ENCODE results near the gene MAGI2. TPM values are rescaled to one million over a fixed set of nuclear protein-coding genes. Genes with fewer than 3 reads are reported as not detected.
"Not testable (repeated sequence)": the region's sequence is repeated elsewhere in the genome, so short reads cannot be mapped to it uniquely, and the experiment has no call there.

MAGI2 gene
- polyA plus RNA-seq, 1 donor = 4.2 TPM

DNA sequence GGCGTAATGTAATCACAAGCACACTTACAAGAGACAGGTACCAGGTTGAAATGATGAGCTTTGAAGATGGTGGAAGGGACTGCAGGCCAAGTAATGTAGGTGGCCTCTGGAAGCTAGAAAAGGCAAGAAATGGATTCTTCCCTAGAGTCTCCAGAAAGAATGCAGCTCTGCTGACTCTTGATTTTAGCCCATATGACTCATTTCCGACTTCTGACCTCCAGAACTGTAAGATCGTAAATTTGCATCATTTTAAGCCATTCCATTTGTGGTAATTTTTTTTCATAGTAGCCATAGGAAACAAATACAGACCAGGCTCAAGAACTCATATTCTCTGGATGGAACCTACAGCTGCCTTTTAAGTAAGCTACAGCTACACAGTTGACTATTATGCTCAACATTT lies 315.5 kb downstream of the MAGI2 start:
- DNase-seq = no peak

DNA sequence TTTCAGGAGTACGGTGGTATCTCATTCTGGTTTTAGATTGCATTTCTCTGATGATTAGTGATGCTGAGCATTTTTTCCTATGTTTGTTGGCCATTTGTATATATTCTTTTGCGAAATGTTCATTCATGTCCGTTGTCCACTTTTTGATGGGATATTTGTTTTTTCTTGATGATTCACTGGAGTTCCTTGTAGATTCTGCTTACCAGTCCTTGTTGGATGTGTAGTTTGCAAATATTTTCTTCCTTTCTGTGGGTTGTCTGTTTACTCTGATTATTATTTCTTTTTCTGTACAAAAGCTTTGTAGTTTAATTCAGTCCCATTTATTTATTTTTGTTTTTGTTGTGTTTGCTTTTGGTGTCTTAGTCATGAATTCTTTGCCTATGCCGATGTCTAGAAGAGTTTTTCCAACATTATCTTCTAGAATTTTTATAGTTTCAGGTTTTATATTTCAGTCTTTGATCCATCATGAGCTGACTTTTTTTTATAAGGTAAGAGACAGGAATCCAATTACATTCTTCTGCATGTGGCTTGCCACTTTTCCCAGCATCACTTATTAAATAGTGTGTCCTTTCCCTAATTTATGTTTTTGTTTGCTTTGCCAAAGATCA lies 320.5 kb downstream of the MAGI2 start:
- no peak for DNase-seq

DNA sequence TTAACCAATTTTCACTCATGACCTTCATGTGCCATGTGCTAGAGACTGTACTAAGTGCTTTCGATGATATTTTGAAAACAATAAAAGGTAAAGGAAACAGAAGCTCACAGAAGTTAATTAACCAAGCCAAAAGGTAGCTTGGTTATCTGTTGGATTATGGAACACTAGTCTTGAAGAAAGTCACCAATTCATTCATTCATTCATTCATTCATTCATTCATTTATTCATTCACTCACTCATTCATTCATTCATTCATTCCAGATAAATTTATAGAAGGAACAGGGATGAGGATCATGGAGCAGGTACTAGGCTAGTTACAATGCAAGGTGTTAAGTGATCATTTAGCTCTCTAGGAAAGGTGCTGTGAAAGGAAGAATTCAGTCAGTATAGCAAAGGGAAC lies 322.8 kb downstream of the MAGI2 start:
- no peak for DNase-seq

DNA sequence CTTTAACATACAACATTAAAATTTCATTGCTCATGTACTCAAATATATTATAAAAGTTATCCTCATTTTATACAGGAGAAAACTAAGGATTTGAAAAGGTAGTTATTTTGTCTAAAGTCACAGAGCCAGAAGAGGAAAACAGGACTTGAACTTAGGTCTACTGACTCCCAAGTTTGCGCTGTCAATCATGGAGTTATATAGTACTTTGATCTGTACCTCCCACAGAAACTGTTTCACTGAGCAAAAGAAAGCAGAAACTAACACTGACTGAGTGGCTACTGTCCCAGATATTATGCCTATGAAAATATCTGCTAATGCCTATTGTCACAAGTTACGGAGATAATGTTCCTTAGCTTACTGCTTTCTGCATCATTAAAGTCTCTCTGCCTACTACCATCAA lies 329.1 kb downstream of the MAGI2 start:
- no peak for DNase-seq

DNA sequence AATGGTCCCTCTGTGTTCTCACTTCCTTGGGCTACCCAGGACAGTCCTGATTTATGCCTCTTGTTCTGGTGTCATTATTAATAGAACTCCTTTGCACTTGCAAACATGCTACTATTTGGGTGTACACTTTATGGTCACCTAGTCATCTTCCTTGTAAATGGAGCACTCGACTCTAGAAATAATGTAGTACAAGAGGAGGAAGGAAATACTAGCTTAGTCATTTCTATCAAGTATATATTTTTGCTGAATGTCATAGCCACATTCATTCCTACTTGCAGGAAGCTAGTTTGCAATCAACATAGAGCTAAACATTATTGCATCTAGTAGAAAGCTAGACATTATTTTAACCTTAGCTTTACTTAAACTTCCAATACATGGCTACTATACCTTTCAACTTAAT lies 335.3 kb downstream of the MAGI2 start:
- no peak for DNase-seq

DNA sequence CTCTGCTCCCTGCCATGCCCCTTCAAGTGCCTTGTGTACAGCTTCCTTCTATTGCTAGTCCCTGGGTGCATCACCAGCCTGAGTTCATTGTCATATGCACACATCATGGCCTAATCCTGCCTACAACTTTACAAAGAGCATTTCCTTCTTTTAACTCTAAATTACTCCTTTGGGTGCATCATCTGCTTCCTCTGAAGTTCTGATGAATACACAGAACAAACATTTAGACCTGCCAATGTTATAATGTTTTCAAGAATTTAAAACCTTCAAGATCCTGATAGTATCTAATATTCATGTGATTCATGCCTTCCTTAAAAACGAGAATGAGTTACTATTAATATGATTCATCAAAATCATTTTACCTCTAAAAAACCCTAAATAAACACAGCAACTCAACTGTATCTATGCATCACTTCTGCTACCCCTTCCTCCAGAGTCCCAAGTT lies 357.1 kb downstream of the MAGI2 start:
- no peak for DNase-seq

DNA sequence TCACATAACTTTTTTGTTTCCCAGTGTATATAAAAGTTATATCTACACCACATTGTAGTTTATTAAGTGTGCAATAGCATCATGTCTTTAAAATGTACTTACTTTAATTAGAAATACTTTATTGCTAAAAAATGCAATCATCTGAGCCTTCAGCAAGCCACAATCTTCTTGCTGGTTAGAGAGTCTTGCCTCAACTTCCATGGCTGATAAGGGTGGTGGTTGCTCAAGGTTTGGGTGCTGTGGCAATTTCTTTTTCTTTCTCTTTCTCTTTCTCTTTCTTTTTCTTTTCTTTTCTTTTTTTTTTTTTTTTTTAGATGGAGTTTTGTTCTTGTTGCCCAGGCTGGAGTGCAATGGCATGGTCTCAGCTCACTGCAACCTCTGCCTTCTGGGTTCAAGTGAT lies 360.0 kb downstream of the MAGI2 start:
- DNase-seq = no peak

DNA sequence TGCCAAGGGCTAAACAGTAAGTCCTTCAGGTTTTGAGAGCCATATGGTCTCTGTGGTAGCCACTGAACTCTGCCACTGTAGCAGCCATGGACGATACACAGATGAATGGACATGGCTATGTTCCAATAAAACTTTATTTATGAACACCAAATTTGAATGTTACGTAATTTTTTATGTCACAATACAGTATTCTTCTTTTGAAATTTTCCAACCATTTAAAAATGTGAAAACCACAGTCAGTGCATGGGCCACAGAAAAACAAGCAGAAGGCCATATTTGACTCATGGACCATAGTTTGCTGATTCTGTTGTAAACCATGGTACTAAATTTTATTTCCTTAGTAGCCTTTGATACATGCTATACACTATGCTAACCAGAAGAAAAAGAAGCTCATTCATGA lies 361.8 kb downstream of the MAGI2 start:
- no peak for DNase-seq

DNA sequence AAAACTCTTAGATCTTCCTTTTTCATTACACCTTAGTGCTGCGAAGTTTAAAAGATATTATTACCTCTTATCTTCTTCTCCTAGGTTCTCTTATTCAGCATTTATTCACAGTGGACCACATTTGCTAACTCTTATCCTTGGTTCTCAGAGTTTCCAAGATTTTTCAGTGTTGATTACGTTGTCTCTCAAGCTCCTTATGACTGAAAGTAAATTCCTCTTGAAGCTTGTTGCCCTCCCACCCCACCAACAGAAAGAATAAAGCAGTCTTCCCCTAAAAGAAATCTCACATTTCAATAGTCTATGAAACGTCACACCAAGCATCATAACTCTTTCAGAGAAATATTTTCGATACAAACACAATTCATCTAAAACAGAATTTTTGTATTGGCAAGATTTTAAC lies 362.5 kb downstream of the MAGI2 start:
- DNase-seq = no peak

DNA sequence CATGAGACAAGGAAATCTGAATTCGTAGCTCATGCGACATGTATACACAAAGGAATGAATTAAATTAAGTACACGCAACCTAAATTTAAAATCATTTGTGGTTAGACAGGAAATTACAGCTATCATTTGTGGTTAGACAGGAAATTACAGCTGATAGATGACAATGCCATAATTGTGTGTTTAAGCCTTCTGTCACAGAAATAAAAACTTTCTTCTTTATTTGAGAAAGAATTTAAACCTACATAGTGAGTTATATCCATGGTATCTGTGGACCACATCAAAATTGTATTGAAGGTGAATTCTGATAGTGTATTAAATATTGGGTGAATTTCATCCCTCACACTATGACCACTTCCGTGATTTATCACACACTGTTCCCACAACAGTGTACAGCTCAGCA lies 362.9 kb downstream of the MAGI2 start:
- DNase-seq = no peak

DNA sequence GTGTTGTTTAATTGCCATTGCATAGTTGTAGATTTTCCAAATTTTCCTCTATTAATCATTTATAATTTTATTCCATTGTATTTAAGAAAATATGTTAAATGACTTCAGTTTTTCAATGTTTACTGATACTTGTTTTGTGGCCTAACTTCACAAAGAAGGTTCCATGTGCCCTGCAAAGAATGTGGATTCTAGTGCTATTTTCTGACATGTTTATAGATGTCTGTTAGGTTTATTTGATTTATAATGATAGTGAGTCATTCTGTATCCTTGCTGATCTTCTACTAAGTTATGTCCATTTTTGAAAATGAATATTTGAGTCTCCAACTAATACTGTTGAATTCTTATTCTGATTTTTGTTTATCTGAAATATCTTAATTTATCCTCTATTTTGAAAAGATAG lies 369.0 kb downstream of the MAGI2 start:
- DNase-seq = no peak

DNA sequence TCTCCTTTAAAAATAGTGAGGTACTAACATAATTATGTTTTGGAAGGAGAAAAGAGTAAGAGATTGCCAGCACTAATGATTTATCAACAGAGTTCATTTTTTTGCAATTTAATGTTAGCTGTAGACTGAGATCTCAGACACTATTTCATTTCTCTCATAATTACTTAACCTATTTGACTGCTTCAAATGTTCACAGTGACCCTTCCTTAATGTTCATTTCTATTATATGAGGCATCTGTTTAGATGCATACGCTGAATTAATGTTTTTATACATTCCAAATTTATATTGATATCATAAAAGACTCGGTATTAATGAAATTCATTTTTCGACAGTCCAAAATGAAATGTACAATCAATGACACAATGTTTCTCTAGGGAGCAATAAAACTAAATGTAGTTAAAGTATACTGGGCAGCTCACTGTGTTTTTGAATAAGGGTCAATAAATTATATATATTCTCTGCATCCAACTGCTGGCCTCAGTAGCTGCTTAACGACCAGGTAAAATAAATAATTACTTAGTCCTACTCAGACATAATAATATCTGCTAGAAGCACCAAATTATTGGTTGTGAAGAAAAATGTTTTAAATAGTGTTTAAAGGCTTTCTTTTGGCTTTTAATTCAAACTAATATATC lies 373.4 kb downstream of the MAGI2 start:
- DNase-seq = no peak

DNA sequence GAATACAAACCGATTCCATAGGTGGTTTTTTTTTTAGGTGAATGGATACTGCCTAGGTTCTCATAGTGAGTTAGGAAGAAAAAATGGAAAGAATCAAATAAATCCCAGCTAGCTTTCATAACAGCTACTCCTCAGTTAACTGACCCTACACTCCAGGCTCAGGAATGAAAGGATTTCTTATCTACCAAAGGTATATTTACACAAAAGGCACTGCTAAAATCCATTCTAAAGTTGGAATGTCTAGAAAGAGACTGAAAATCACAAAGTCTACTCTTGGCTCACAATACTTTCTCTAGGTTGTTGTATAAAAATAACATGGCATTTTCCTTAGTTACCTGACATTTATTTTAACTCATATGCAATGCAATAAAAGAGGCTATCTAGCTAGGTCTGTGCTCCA lies 375.2 kb downstream of the MAGI2 start:
- no peak for DNase-seq

DNA sequence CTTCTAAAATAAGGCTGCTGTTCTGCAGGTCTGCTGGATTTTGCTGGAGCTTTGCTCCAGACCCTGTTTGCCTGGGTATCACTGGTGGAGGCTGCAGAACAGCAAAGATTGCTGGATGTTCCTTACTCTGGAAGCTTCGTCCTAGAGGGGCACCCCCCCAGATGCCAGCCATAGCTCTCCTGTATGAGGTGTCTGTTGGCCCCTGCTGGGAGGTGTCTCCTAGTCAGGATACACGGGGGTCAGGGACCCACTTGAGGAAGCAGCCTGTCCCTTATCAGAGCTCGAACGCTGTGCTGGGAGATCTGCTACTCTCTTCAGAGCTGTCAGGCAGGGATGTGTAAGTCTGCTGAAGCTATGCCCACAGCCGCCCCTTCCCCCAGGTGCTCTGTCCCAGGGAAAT lies 382.3 kb downstream of the MAGI2 start:
- not testable (repeated sequence) for DNase-seq

DNA sequence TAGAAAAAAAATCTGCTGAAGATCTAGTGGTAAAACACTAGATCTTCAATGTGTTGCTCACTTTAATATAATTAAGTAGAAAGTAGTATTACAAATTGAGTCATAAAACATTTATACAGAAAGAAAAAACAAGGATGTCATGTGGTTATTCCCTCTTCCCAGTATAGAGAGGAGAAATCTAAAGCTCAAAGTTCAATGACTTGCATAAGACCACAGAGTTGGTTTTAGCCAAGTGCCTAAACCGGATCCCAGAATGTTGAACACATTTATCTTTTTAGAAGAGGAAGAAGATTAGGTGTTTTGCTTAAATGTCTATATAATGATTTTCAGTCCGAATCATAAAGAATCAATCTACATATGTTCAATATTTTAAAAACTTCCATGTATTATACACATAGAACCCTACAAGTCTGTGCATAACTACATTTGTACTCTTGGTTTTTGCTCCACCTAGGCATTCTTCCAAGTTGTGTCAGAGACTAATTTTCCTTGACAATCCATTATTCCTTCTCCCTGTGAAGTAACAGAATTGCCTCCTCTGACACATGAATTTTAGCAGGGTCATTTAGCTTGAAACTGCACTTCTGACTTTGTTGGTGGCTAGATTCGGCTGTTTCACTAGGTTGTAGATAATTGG lies 389.2 kb downstream of the MAGI2 start:
- no peak for DNase-seq

DNA sequence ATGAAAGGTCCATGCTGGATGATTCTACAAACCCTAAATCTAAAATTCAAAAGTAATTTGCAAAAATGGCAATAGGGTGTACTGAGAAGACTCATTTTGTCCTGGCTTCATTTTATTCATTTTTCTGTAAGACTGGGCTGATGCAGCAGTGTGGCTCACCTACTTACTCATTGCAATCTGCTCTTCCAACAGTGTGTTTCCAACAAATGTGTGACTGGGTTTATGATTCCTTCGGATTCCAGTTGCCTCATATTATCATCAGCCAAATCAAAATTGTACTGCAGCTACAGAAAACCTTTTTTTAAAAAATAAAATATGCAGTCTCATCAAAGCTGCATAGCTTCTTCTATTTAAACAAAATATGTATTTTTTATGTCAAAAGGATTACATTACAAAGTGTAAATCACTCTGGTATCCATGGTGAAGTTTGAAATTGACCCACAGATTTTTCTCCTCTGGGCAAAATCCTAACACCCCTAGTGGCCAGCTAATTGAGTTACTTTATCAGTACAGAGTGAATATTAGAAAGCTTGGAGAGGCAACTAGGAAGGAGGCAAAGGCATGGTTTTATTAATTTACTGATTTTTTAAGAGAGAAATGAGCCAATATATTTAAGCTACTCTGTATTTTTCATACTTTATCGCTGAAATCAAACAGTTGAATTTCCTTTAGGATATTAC lies 390.3 kb downstream of the MAGI2 start:
- no peak for DNase-seq

DNA sequence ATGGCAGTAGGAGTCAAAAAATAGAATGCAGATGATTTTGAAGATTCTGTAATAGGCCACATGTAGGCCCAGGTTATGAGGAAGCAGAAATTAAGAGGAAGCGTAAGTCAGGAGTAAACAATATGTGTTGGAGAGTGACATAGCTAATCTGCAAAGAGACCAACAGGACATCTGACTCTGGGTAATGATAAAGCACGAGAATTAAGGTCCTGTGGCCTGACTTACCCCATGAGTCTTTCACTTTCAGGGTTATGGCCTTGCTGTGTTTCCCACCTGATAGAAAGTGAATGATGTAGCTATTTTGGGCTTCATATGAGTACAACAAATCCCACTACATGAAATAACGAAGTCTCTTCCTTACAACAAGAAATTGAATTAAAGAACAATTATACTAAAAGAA lies 393.0 kb downstream of the MAGI2 start:
- no peak for DNase-seq

DNA sequence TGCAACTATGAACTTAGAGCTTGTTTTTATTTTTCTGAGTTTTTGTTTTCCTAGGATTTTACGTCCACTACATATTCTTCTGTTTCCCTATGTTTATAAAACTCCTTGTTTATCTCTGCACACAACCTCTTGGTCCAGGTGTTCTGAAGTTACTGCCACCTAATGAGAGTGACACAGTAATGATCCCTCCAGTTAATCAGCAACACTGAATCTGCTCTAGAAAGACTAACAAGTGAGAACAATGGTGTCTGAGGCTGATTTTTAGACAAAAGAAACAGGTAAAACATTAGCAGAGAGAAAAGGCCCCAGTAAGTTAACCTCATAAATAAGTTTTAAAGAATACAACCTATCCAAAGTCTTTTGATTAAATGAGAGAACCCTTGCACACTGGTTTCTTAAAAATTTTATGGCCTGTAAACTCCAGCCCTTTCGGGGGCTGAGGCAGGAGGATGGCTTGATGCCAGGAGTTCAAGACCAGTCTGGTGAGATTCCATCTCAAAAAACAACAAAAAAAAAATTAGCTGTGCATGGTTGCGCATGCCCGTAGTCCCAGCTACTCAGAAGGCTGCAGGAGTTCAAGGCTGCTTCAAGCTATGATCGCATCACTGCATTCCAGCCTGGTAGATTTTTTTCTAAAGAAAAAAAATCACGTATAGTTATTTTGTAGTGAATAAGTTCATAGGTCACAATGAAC lies 397.6 kb downstream of the MAGI2 start:
- no peak for DNase-seq

DNA sequence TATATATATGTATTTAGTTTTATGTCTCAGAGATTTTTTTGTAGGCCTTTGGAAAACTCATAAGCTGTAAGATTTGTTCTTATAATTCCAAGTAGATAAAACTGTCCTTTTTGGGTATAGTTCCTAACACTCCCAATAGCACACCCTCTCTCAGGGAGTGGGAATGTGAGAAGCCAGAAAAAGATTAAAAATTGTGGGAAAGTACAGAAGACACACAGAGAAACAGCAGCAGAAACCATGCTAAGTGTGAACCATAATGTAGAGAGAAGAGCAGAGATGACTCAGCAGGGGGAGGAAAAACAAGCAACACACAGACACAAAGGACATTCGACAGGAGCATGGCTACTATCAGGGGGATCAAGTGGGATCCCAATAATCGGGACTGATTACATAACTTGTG lies 401.6 kb downstream of the MAGI2 start:
- no peak for DNase-seq

DNA sequence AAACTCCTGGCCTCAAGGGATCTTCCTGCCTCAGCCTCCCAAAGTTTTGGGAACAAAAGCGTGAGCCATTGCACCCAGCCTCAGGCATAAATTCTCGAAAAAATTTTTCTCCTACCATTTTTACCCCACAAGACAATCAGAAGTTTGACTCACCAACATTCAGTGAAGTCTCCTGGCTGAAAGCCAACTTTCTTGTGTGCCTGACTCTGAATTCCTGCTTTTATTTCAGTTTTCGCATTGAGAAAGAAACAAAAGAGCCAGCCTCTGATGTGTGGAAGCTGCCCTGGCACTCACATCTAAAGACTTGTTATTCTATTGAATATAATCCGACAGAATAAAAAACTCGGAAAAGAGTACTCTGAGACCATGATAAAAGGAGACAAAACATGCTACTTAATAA lies 402.9 kb downstream of the MAGI2 start:
- no peak for DNase-seq

DNA sequence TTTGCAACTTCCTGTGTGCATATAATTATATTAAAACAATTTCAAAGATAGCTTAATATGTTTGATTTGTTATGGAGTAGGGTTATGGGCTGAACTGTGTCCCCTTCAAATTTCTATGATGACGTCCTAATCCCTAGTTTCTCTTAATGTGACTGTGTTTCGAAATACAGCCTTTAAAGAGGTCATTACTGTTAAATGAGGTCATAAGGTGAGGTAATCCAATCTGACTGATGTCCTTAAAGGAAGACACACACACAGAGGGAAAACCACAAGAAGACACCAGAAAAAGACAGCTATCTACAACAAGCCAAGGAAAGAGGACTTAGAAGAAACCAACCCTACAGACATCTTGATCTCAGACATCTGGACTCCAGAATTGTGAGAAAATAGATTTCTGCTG lies 407.4 kb downstream of the MAGI2 start:
- DNase-seq = no peak

DNA sequence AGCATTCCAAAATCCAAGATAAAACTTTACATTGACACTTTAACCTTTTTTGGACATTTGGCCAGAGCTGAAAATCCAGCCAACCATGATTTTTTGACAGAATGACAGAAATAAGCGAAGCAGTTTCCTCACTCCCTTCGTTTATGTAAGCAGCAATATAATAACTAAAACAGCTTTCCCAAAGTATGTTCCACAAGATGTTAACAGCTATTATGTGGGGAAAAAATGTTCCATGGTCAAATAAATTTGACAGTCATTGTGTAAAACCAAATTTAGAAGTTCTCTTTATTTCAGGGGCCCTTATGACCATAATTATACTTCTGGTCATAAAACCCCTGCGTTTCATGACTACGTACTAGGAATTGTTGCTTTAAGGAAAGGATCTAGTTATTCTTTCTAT lies 416.5 kb downstream of the MAGI2 start:
- DNase-seq = no peak

DNA sequence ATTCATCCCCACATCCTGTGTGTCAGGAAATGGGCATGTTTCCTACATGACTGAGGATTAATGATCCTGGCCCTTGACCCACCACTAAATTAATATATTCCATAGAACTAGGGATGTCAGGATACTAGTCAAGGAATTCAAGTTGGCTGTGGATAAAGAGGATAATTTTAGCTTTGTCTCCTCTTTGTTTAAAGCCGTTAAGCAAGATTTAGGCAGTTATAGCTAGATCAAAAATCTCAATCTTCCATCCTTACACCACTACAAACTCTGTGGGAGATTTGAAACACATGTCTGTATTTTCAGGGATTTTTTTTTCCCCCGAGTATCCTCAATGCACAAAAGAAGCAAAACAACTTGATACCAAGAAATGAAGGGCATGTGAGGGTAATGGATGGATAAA lies 417.1 kb downstream of the MAGI2 start:
- DNase-seq = no peak

Measured in hindlimb muscle (tissue), 1 donor.